ENCODE data around the gene OTUD7B.

GRCh38 chr1:149903836-149904491 lies 106.6 kb downstream of the OTUD7B start:
- TF ChIP-seq CTCF (IDR thresholded peaks at IDR 0.05) (no peak), POLR2A (IDR thresholded peaks at IDR 0.05) (no peak)
